Activated B cell treated with CpG ODN at 0.5 μM for 24 hours (primary cell): ENCODE measurements around the gene CTRB1. TPM values are rescaled to one million over a fixed set of nuclear protein-coding genes. Genes with fewer than 3 reads are reported as not detected.

ENCODE experiments used
- ATAC-seq: fragments of 200-7000 bp; cut with Tn5 transposase; one replicate; pipeline ENCODE4 v1.10.0; 2021; ENCODE audit warnings: low read depth, mild to moderate bottlenecking, moderate library complexity
- CTCF ChIA-PET: fragments of 350-600 bp; sonication (Branson Sonifier 250); formaldehyde crosslinking; loops from one replicate; lab custom pipeline; 2021; ENCODE audit warnings: antibody characterized with exemption; lab: Charles Lee
- POLR2A ChIA-PET: fragments of 350-600 bp; sonication (Branson Sonifier 250); formaldehyde crosslinking; loops from one replicate; lab custom pipeline; 2021; ENCODE audit warnings: antibody characterized with exemption; lab: Charles Lee
- DNase-seq: peaks from one replicate; pipeline ENCODE4 v3.0.0; 2022
- H3K27ac Mint-ChIP-seq: one replicate; pipeline ENCODE4 v1.8.0; 2020; ENCODE audit warnings: mixed read lengths
- H3K27me3 Mint-ChIP-seq: one replicate; pipeline ENCODE4 v1.8.0; 2021; ENCODE audit warnings: mixed read lengths
- H3K36me3 Mint-ChIP-seq: one replicate; pipeline ENCODE4 v1.8.0; 2021; ENCODE audit warnings: low read depth, mixed read lengths
- H3K4me1 Mint-ChIP-seq: one replicate; pipeline ENCODE4 v1.8.0; 2021; ENCODE audit warnings: mixed read lengths
- H3K4me3 Mint-ChIP-seq: one replicate; pipeline ENCODE4 v1.8.0; 2020; ENCODE audit warnings: mild to moderate bottlenecking, mixed read lengths
- H3K9me3 Mint-ChIP-seq: one replicate; pipeline ENCODE4 v1.8.0; 2020; ENCODE audit warnings: mixed read lengths
- CTCF ChIP-seq: fragments of 200-600 bp; IDR thresholded peaks from one replicate; pipeline ENCODE4 v1.8.0; 2022; ENCODE audit warnings: antibody characterized with exemption, mild to moderate bottlenecking
- intact Hi-C: fragments of 100-400 bp; cut with micrococcal nuclease; formaldehyde crosslinking; loops from one replicate; pipeline ENCODE4 v1.15.1; 2024
- total RNA-seq: library from RNA; stranded (reverse); gene quantifications from 2 replicates; pipeline ENCODE4 v1.2.3, GENCODE V29; 2022

Gene CTRB1
- total RNA-seq, 1 donor from 2014 or later = not detected

DNA sequence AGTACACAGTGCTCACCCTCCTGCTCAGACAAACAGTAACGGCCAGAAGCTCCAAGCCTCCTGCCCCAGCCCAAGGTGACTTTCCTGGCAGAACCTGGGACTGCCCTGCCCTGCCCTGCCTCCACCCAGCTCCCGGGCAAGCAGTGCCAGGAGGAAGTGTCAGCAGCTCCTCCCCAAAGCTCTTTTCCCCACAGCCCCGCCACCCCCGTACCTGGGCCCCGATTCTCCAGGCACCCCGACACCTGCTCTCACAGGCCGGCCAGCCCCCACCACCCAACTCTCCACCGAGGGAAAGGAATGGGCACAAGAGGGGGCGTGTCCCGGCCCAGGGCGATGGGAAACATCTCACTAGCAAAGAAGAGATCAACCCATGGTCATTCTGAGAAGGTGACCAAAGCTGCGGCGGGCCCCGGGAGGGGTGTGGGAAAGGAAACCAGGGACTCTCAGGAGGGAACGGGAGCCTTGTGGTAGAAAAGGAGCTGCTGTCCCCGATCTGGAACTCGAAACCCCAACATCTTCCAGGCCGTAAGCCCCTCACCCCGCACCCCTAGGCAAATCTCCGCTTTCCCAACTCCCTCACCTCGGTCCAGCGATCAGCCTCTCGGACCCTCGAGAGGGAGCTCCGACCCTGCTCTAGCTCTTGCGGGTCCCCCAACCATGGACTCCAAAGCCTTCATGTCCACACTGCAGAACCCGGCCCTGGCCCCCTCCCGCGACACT is 31.5 kb downstream of the CTRB1 start:
- Mint-ChIP-seq H3K4me1 (peaks cover 14% of the 10 kb centered on the region), H3K36me3 (no peaks in the 10 kb centered on the region), H3K27ac (no peak overlapping the region), H3K27me3 (peaks cover 58% of the 10 kb centered on the region), H3K4me3 (peak overlapping the region; percentile 39), H3K9me3 (no peaks in the 10 kb centered on the region)
- ChIA-PET CTCF (interaction anchor here (1.3 kb wide), 1 partner anchor 135 kb away, joined by 4 read pairs; no protein-coding TSS in a partner anchor), POLR2A (no interaction called here)
- ATAC-seq (no peak), DNase-seq (no peak)
- intact Hi-C loops = no loop called here
- no peak for TF ChIP-seq CTCF

GRCh38 chr16:75250809-75251279 is 32.1 kb downstream of the CTRB1 start:
- peaks cover 61% of the 10 kb centered on the region for H3K27me3 Mint-ChIP-seq
- no peaks in the 10 kb centered on the region for H3K36me3 Mint-ChIP-seq
- no peak for TF ChIP-seq CTCF
- peaks cover 12% of the 10 kb centered on the region for H3K4me1 Mint-ChIP-seq
- ChIA-PET CTCF (interaction anchor here (1.3 kb wide), 1 partner anchor 135 kb away, joined by 4 read pairs; no protein-coding TSS in a partner anchor), POLR2A (no interaction called here)
- no peak overlapping the region for H3K27ac Mint-ChIP-seq
- ATAC-seq (peak; percentile 25), DNase-seq (no peak)
- no peak overlapping the region for H3K4me3 Mint-ChIP-seq
- H3K9me3 Mint-ChIP-seq = no peaks in the 10 kb centered on the region
- intact Hi-C loops = no loop called here

DNA sequence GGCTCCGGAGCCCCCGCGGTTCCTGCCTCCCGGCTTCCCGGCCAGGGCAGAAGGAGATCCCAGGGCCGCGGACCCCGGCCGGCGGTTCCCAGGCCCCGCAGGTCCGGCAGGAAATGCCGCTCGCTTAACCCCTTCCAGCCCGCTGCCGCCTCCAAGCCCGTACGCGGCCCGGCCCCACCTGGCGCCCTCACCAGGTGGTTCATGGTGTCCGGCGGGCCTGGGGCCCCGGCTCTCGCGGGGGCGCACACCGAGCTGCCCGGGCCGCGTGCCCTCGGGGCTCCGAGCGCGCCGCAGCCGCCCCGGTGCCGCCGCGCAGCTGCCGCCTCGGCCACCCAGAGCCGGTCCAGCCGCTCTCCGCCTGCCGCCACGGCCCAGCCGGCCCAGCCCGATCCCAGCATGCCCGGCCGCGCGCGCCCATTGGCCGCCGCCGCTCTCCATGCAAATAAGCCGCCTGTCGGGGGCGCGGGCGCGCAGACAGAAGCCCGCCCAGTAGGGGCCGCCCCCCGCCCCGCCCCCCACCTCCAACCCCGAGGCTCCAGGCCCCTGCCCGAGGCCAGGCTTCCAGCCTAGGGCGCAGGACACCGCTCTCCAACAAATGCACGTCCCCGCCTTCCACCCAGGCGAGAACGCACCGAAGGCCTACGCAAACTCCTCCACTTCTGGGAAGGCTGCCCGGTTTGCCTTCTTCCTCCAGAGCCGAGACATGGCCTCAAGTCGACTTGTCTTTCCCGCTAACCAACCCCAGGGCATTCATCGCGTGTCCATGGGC is 32.7 kb downstream of the CTRB1 start, which contains the start of gene BCAR1:
Gene BCAR1 (minus strand): TSS at position 345 of the 769 bp plus-strand sequence. CDS start 142 bp downstream, at position 203.
- Mint-ChIP-seq H3K36me3 (no peaks in the 10 kb centered on the region), H3K4me3 (peak within 1 kb of the TSS; percentile 56), H3K9me3 (no peaks in the 10 kb centered on the region), H3K27me3 (peaks cover 59% of the 10 kb centered on the region), H3K4me1 (peaks cover 12% of the 10 kb centered on the region), H3K27ac (no peak within 1 kb of the TSS)
- ATAC-seq (no peak), DNase-seq (no peak)
- TF ChIP-seq CTCF = no peak
- intact Hi-C loops = no loop called here
- ChIA-PET CTCF (no interaction called here), POLR2A (no interaction called here)

DNA sequence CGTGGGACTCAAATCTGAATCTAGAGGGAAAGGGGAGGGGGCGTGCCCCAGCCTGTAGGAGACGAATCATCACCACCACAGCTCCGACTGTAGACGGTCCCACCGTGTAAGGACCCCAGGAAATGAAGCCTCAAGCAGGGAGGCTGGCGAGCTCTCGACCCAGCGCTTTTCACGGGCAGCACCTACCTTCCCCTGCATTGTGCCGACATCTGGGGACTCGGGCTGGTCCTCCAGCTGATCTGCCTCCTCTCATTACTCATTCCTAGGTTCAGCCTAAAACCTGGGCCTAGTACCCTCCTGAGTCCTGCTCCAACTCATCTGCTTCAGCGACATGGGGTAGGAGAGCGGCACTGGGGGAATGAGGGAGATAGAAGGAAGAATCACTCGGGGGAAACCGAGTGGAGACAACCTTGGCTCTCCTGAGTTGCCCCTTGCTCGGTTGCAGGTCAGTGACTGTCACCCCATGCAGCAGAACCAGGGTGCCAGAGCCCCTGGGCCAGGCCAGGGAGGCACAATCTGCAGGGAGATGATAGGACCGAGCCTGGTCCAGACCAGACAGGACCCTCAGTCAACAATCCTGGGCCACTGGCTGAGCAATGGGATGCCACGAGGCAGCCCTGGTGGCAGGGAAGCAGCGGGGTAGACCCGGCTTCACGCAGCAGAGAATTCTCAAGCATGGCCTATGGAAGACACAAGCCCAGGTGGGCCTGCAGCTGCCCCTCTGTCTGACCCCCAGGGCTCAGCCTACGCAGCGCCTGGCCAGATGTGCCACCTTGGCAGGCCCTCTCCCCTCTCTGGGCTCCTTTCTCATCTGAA is 33.5 kb downstream of the CTRB1 start:
- Mint-ChIP-seq H3K4me3 (peak overlapping the region; percentile 56), H3K36me3 (no peaks in the 10 kb centered on the region), H3K27me3 (peaks cover 56% of the 10 kb centered on the region), H3K27ac (no peak overlapping the region), H3K9me3 (no peaks in the 10 kb centered on the region), H3K4me1 (peaks cover 12% of the 10 kb centered on the region)
- CTCF ChIA-PET = no interaction called here
- TF ChIP-seq CTCF = no peak
- ATAC-seq (no peak), DNase-seq (no peak)
- intact Hi-C loops = no loop called here
- POLR2A ChIA-PET = no interaction called here
